ENCODE data around the gene PNMT. TPM values are rescaled to one million over a fixed set of nuclear protein-coding genes. Genes with fewer than 3 reads are reported as not detected.

PNMT gene
- total RNA-seq, 1 experiment from 2014 or later = 1.4 TPM

- ChIA-PET POLR2A (ENCODE audit: unreplicated experiment) (interaction anchor here (0.6 to 0.7 kb wide), 2 partner anchors 15 to 70 kb away, joined by 3 to 5 read pairs; partner anchors contain the start of gene PGAP3), CTCF (interaction anchor here (0.6 to 1.1 kb wide), 2 partner anchors 16 to 31 kb away, joined by 3 read pairs; no protein-coding TSS in a partner anchor)
- Histone ChIP-seq H3K4me3 (ENCODE audit: low read length) (peak overlapping the region; percentile 88; the same call in 1 of the 2 replicates), H3F3A (ENCODE audit: low read length, unreplicated experiment) (no peaks in the 10 kb centered on the region), H3K27me3 (ENCODE audit: low read length) (no peaks in the 10 kb centered on the region), H3K79me2 (ENCODE audit: low read length) (peaks cover 73% of the 10 kb centered on the region), H3K9me3 (ENCODE audit: low read length) (no peaks in the 10 kb centered on the region), H3K9ac (ENCODE audit: low read length) (peak overlapping the region; percentile 53), H3K36me3 (ENCODE audit: low read depth, low read length) (peaks cover under 1% of the 10 kb centered on the region; the same call in 1 of the 2 replicates), H3K9me2 (replicated peaks; ENCODE audit: low read length) (no peaks in the 10 kb centered on the region), H3K4me1 (ENCODE audit: insufficient read depth, low read length) (peaks cover 64% of the 10 kb centered on the region), H3K27ac (ENCODE audit: low read length) (peak overlapping the region; percentile 92), H4K20me1 (ENCODE audit: low read length) (no peaks in the 10 kb centered on the region), H3K4me2 (ENCODE audit: low read length) (peak overlapping the region; percentile 84), H2AFZ (ENCODE audit: low read length) (no peak overlapping the region)
- intact Hi-C loops (cut with micrococcal nuclease) = no loop called here
- no peak for TF ChIP-seq EZH2 (IDR thresholded peaks at IDR 0.05; ENCODE audit: low read length, unreplicated experiment)
- no peak for TF ChIP-seq CTCF (conservative IDR thresholded peaks at IDR 0.05; ENCODE audit: low read depth, low read length)
- TF ChIP-seq EZH2phosphoT487 (IDR thresholded peaks at IDR 0.05; ENCODE audit: borderline replicate concordance, low read length) = no peak
- DNase-seq = peak; percentile 81
- no TSS peak for BruUV-seq (replicated peaks)
- ATAC-seq = peak; percentile 39
These were observed 34.9 kb downstream of the PNMT start for GRCh38 chr17:39702901-39703893.

DNA sequence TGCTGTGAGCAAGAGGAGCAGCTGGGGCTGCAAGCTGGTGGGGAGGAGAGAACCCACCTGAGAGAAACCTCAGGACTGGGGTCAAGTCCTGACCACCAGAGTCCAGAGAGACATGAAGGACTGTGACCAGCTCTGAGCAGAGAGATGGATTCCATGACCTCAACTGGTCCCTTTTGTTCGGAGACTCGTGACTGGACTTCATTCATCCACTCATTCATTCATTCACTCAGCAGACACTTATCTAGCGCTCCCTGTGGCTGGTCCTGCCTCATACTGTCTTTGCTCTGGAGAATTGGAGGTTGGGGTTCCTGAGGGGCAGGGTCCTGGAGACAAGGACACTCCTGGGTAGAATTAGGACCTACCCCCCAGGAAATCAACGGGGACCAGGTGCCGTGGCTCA lies 35.7 kb downstream of the PNMT start:
- intact Hi-C loops (cut with micrococcal nuclease) = no loop called here

More for the DNA sequence above, 35.7 kb downstream of the PNMT start:
- ChIA-PET POLR2A (ENCODE audit: unreplicated experiment) (interaction anchor here (0.7 kb wide), 1 partner anchor 16 kb away, joined by 5 read pairs; the partner anchor contains the start of gene PGAP3), CTCF (interaction anchor here (0.6 to 1.1 kb wide), 2 partner anchors 15 to 32 kb away, joined by 3 read pairs; no protein-coding TSS in a partner anchor)
- Histone ChIP-seq H4K20me1 (ENCODE audit: low read length) (no peaks in the 10 kb centered on the region), H3K36me3 (ENCODE audit: low read depth, low read length) (peaks cover 4% of the 10 kb centered on the region; the same call in 1 of the 2 replicates), H3K27ac (ENCODE audit: low read length) (peak overlapping the region; percentile 92), H3F3A (ENCODE audit: low read length, unreplicated experiment) (no peaks in the 10 kb centered on the region), H3K4me3 (ENCODE audit: low read length) (peak overlapping the region; percentile 17; the same call in 1 of the 2 replicates), H2AFZ (ENCODE audit: low read length) (no peak overlapping the region), H3K4me2 (ENCODE audit: low read length) (peak overlapping the region; percentile 64), H3K9me3 (ENCODE audit: low read length) (no peaks in the 10 kb centered on the region), H3K9ac (ENCODE audit: low read length) (peak overlapping the region; percentile 53), H3K4me1 (ENCODE audit: insufficient read depth, low read length) (peaks cover 64% of the 10 kb centered on the region), H3K79me2 (ENCODE audit: low read length) (peaks cover 73% of the 10 kb centered on the region), H3K27me3 (ENCODE audit: low read length) (no peaks in the 10 kb centered on the region), H3K9me2 (replicated peaks; ENCODE audit: low read length) (no peaks in the 10 kb centered on the region)
- DNase-seq (no peak), ATAC-seq (no peak)
- BruUV-seq (replicated peaks) = no TSS peak
- no peak for TF ChIP-seq CTCF (conservative IDR thresholded peaks at IDR 0.05; ENCODE audit: low read depth, low read length)
- no peak for TF ChIP-seq EZH2 (IDR thresholded peaks at IDR 0.05; ENCODE audit: low read length, unreplicated experiment)
- no peak for TF ChIP-seq EZH2phosphoT487 (IDR thresholded peaks at IDR 0.05; ENCODE audit: borderline replicate concordance, low read length)
